Calu3 (cell line): Measurements from ENCODE around the gene NAGPA. TPM values are rescaled to one million over a fixed set of nuclear protein-coding genes. Genes with fewer than 3 reads are reported as not detected.

ENCODE experiments used
- BruUV-seq: library from RNA; stranded (reverse); fragments of 400-500 nt; replicated peaks from 2 replicates; lab custom pipeline; 2021; lab: Mats Ljungman, UMichigan
- CTCF ChIA-PET: fragments of 300-600 bp; sonication (Branson Sonifier 250); formaldehyde crosslinking; loops from one replicate; lab custom pipeline; 2022; ENCODE audit warnings: antibody characterized with exemption; lab: Charles Lee
- DNase-seq: peaks from one replicate; pipeline ENCODE4 v3.0.0; 2022
- H3K27ac Mint-ChIP-seq: one replicate; pipeline ENCODE4 v1.8.0; 2022; ENCODE audit warnings: mixed read lengths; ENCODE audit not compliant: unreplicated experiment
- H3K27me3 Mint-ChIP-seq: one replicate; pipeline ENCODE4 v1.8.0; 2022; ENCODE audit warnings: mixed read lengths; ENCODE audit not compliant: unreplicated experiment
- H3K36me3 Mint-ChIP-seq: one replicate; pipeline ENCODE4 v1.8.0; 2022; ENCODE audit warnings: mild to moderate bottlenecking, moderate library complexity, mixed read lengths; ENCODE audit not compliant: insufficient read depth, unreplicated experiment
- H3K4me1 Mint-ChIP-seq: one replicate; pipeline ENCODE4 v1.8.0; 2022; ENCODE audit warnings: mild to moderate bottlenecking, low read depth, mixed read lengths; ENCODE audit not compliant: unreplicated experiment
- H3K4me3 Mint-ChIP-seq: one replicate; pipeline ENCODE4 v1.8.0; 2022; ENCODE audit warnings: mild to moderate bottlenecking, low read depth, moderate library complexity, mixed read lengths; ENCODE audit not compliant: unreplicated experiment
- H3K9me3 Mint-ChIP-seq: one replicate; pipeline ENCODE4 v1.8.0; 2022; ENCODE audit warnings: low read depth, mixed read lengths; ENCODE audit not compliant: unreplicated experiment
- intact Hi-C: fragments of 100-400 bp; cut with micrococcal nuclease; formaldehyde crosslinking; loops from one replicate; pipeline ENCODE4 v1.10.0; 2022; ENCODE audit not compliant: unreplicated experiment
- total RNA-seq: library from RNA; stranded (reverse); gene quantifications from 2 replicates; pipeline ENCODE4 v1.2.3, GENCODE V29; 2022
- TF ChIP-seq, protein P1 (sequence below): fragments of 200-600 bp; IDR thresholded peaks from one replicate; pipeline ENCODE4 v1.8.0; 2022; ENCODE audit warnings: antibody characterized with exemption; ENCODE audit not compliant: unreplicated experiment

NAGPA gene
- total RNA-seq, 1 experiment from 2014 or later = 16.1 TPM

DNA sequence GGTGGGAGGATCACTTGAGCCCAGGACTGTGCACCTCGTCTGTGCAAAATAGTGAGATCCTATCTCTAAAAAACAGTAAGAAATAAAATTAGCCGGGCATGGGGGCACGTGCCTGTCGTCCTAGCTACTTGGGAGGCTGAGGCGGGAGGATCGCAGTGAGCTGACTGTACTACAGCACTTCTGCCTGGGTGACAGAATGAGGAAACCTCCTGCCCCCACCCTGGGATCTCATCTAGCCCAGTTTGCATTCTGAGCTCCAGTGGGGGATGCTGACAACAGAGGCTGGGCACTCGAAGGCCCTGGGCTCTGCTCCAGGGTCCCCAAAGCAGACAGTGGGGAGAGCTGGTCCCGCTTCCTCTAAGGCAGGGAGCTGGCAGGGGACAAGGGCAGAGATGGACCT lies 7.1 kb downstream of the NAGPA start:
- Mint-ChIP-seq H3K4me1 (no peaks in the 10 kb centered on the region), H3K9me3 (no peaks in the 10 kb centered on the region), H3K36me3 (no peaks in the 10 kb centered on the region), H3K27me3 (peaks cover 18% of the 10 kb centered on the region), H3K4me3 (no peak overlapping the region), H3K27ac (no peak overlapping the region)
- DNase-seq = no peak
- CTCF ChIA-PET = no interaction called here
- intact Hi-C loops = loop anchor here (10.0 kb wide), 2 partner anchors 312 to 512 kb away; no protein-coding TSS in a partner anchor
- BruUV-seq = no TSS peak
- TF ChIP-seq, protein P1, sequence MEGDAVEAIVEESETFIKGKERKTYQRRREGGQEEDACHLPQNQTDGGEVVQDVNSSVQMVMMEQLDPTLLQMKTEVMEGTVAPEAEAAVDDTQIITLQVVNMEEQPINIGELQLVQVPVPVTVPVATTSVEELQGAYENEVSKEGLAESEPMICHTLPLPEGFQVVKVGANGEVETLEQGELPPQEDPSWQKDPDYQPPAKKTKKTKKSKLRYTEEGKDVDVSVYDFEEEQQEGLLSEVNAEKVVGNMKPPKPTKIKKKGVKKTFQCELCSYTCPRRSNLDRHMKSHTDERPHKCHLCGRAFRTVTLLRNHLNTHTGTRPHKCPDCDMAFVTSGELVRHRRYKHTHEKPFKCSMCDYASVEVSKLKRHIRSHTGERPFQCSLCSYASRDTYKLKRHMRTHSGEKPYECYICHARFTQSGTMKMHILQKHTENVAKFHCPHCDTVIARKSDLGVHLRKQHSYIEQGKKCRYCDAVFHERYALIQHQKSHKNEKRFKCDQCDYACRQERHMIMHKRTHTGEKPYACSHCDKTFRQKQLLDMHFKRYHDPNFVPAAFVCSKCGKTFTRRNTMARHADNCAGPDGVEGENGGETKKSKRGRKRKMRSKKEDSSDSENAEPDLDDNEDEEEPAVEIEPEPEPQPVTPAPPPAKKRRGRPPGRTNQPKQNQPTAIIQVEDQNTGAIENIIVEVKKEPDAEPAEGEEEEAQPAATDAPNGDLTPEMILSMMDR = no peak

DNA sequence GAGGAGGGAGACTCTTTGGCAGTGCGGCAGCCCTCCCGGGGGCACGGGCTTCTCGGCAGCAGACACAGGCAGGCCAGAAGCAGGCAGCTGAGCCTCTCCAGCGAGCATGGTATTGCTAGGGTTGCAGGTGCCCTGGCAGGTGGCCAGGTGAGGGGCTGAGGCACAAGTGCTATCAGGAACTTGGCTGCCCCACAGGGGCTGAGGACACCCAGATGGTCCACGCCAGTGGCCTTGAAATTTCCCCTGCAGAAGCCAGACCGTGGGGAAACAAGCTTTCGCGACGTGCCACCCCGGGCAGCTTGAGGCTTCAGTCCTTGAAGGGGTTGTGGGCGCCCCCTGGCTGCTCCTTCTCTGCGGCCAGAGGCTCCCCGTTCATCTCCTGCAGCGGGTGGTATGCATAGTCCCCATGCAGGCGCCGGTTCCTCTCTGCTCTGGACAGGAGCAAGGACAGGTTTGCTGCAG lies 8.5 kb downstream of the NAGPA start:
- peak; percentile 28 for DNase-seq
- H3K27ac Mint-ChIP-seq = no peak overlapping the region
- H3K36me3 Mint-ChIP-seq = no peaks in the 10 kb centered on the region
- H3K27me3 Mint-ChIP-seq = peaks cover 33% of the 10 kb centered on the region
- no TSS peak for BruUV-seq
- H3K4me1 Mint-ChIP-seq = no peaks in the 10 kb centered on the region
- intact Hi-C loops = loop anchor here (2.0 to 10.0 kb wide), 3 partner anchors 66 to 510 kb away; partner anchors contain the start of gene SEC14L5
- H3K9me3 Mint-ChIP-seq = no peaks in the 10 kb centered on the region
- CTCF ChIA-PET = interaction anchor here (1.1 kb wide), 1 partner anchor 14 kb away, joined by 6 read pairs; no protein-coding TSS in a partner anchor
- H3K4me3 Mint-ChIP-seq = no peak overlapping the region
- TF ChIP-seq, protein P1 = peak; percentile 11

DNA sequence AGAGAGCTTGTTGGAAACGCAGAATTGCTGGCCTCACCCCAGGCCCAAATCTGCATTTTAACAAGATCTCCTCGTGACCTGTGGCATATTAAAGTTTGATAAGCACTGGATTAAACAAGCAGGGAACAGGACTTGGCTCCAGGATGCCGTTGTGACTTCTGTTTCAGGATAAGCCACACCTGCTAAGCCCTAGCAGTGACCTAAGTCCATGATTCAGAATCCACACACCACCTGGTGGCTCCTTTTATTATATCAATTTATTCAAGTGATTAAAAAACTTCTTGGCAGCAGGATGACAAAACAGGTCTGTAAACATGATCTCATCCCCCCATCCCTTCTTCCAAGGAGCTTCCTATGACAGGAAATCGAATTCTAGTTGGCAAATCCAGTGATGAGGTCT lies 9.1 kb downstream of the NAGPA start:
- intact Hi-C loops = loop anchor here (2.0 to 10.0 kb wide), 3 partner anchors 66 to 510 kb away; partner anchors contain the start of gene SEC14L5
- BruUV-seq = no TSS peak
- H3K9me3 Mint-ChIP-seq = no peaks in the 10 kb centered on the region
- H3K4me3 Mint-ChIP-seq = no peak overlapping the region
- CTCF ChIA-PET = no interaction called here
- no peak overlapping the region for H3K27ac Mint-ChIP-seq
- no peaks in the 10 kb centered on the region for H3K36me3 Mint-ChIP-seq
- TF ChIP-seq, protein P1 = peak; percentile 55
- H3K27me3 Mint-ChIP-seq = peaks cover 39% of the 10 kb centered on the region
- peak; percentile 51 for DNase-seq
- no peaks in the 10 kb centered on the region for H3K4me1 Mint-ChIP-seq

DNA sequence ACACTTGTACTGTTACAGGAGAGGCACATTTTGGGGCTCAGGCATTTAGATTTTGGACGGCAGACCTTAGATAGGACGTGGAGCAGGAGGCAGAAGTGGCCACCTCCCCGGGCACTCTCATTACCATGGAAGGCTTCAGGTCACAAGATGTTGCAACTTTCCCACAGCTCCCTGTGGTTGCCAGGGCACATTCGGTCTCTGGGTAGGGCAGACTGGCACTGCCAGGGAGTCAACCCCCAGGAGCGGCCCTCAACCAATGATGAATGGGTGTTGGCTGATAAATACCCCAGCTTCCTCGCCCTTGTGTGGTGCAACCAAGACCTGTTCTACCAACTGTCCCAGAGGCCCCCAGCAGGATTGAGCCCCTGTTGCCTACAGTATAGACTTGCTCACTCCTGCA lies 11.2 kb downstream of the NAGPA start:
- Mint-ChIP-seq H3K9me3 (no peaks in the 10 kb centered on the region), H3K27ac (no peak overlapping the region), H3K36me3 (no peaks in the 10 kb centered on the region), H3K27me3 (peaks cover 43% of the 10 kb centered on the region), H3K4me1 (no peaks in the 10 kb centered on the region), H3K4me3 (no peak overlapping the region)
- CTCF ChIA-PET = interaction anchor here (0.6 kb wide), 1 partner anchor 112 kb away, joined by 7 read pairs; no protein-coding TSS in a partner anchor
- no peak for DNase-seq
- intact Hi-C loops = loop anchor here (10.0 kb wide), 2 partner anchors 308 to 508 kb away; no protein-coding TSS in a partner anchor
- BruUV-seq = no TSS peak
- TF ChIP-seq, protein P1 = no peak
